ENCODE measurements around the gene APLNR. TPM values are rescaled to one million over a fixed set of nuclear protein-coding genes. Genes with fewer than 3 reads are reported as not detected.

The APLNR gene
- total RNA-seq, 1 experiment from 2014 or later, result 0.66 TPM

- ChIA-PET POLR2A (no interaction called here), CTCF (interaction anchor here (0.9 kb wide), 1 partner anchor 21 kb away, joined by 4 read pairs; no protein-coding TSS in a partner anchor)
- no peaks in the 10 kb centered on the region for H3K36me3 Mint-ChIP-seq
- peaks cover 25% of the 10 kb centered on the region for H3K27me3 Mint-ChIP-seq (ENCODE audit: low read depth)
- H3K4me3 Mint-ChIP-seq, result no peak overlapping the region
- DNase-seq (ENCODE audit: low spot score), result no peak
- peaks cover 6% of the 10 kb centered on the region for H3K9me3 Mint-ChIP-seq
- TF ChIP-seq ZSCAN18 (CRISPR knock-in tag; IDR thresholded peaks at IDR 0.05), result no peak
- H3K27ac Mint-ChIP-seq, result no peak overlapping the region
- ATAC-seq, result peak; percentile 25; the same call in 1 of the 2 replicates
- peaks cover 20% of the 10 kb centered on the region for H3K4me1 Mint-ChIP-seq
These were observed 8.4 kb downstream of the APLNR start for GRCh38 chr11:57228600-57228999.

- TF ChIP-seq ETV6 (CRISPR knock-in tag; IDR thresholded peaks at IDR 0.05) (no peak), ZNF317 (CRISPR knock-in tag; IDR thresholded peaks at IDR 0.05; ENCODE audit: borderline replicate concordance, low read depth) (no peak), TCF7 (CRISPR knock-in tag; IDR thresholded peaks at IDR 0.05; ENCODE audit: low read depth) (no peak), RORB (CRISPR knock-in tag; IDR thresholded peaks at IDR 0.05) (no peak), ZSCAN18 (CRISPR knock-in tag; IDR thresholded peaks at IDR 0.05) (no peak), GTF2I (CRISPR knock-in tag; conservative IDR thresholded peaks at IDR 0.05) (no peak), NFYB (CRISPR knock-in tag; conservative IDR thresholded peaks at IDR 0.05; ENCODE audit: low read depth) (no peak), ZNF512 (CRISPR knock-in tag; IDR thresholded peaks at IDR 0.05; ENCODE audit: borderline replicate concordance) (no peak), CTCF (IDR thresholded peaks at IDR 0.05) (no peak), SP1 (CRISPR knock-in tag; conservative IDR thresholded peaks at IDR 0.05) (no peak), ATF3 (CRISPR knock-in tag; conservative IDR thresholded peaks at IDR 0.05) (no peak), IRF2 (CRISPR knock-in tag; IDR thresholded peaks at IDR 0.05; ENCODE audit: borderline replicate concordance, low read depth) (no peak), HMGXB4 (CRISPR knock-in tag; IDR thresholded peaks at IDR 0.05) (no peak), MAX (CRISPR knock-in tag; IDR thresholded peaks at IDR 0.05) (no peak), USF1 (CRISPR knock-in tag; IDR thresholded peaks at IDR 0.05) (no peak), ESRRA (CRISPR knock-in tag; IDR thresholded peaks at IDR 0.05; ENCODE audit: borderline replicate concordance) (no peak), FOXJ3 (CRISPR knock-in tag; IDR thresholded peaks at IDR 0.05; ENCODE audit: borderline replicate concordance) (no peak)
- H3K36me3 Mint-ChIP-seq, result no peaks in the 10 kb centered on the region
- H3K27me3 Mint-ChIP-seq (ENCODE audit: low read depth), result no peaks in the 10 kb centered on the region; the same call in 1 of the 2 replicates
- peaks cover 6% of the 10 kb centered on the region for H3K9me3 Mint-ChIP-seq
- ChIA-PET POLR2A (interaction anchor here (0.5 kb wide), 1 partner anchor 37 kb away, joined by 3 read pairs; no protein-coding TSS in a partner anchor), CTCF (interaction anchor here (0.8 to 1.5 kb wide), 3 partner anchors 15 to 93 kb away, joined by 3 read pairs; no protein-coding TSS in a partner anchor)
- DNase-seq (ENCODE audit: low spot score) (no peak), ATAC-seq (no peak)
- peaks cover 4% of the 10 kb centered on the region for H3K4me1 Mint-ChIP-seq
- no peak overlapping the region for H3K27ac Mint-ChIP-seq
- H3K4me3 Mint-ChIP-seq, result no peak overlapping the region
These were observed 12.5 kb downstream of the APLNR start for GRCh38 chr11:57224537-57224936.
